Small intestine (tissue), 16 donors: ENCODE measurements around the gene LRRC3C. TPM values are rescaled to one million over a fixed set of nuclear protein-coding genes. Genes with fewer than 3 reads are reported as not detected.
"Not testable (repeated sequence)": the region's sequence is repeated elsewhere in the genome, so short reads cannot be mapped to it uniquely, and the experiment has no call there.

Experiments used
- DNase-seq, 2 donors: peaks; one replicate each; pipeline versions ENCODE4 v3.0.0 to v3.0.0-alpha.2; 2013
- FAIRE-seq: peaks from 2 replicates; lab custom pipeline; 2012; peaks lifted over from hg19 to GRCh38; lab: Jason Lieb, UNC
- H3K27ac ChIP-seq, 3 donors: one replicate each; pipeline ENCODE4 v1.5.1; 2013; ENCODE audit warnings: low read length in 2 of 3, mild to moderate bottlenecking in 2 of 3, control low read depth in 1 of 3, inconsistent platforms in 1 of 3, low read depth in 1 of 3, moderate library complexity in 1 of 3
- H3K27me3 ChIP-seq, 3 donors: one replicate each; pipeline ENCODE4 v1.6.1; 2013; ENCODE audit warnings: low read length in 3 of 3, inconsistent platforms in 1 of 3; ENCODE audit not compliant: control insufficient read depth in 3 of 3, insufficient read depth in 3 of 3
- H3K36me3 ChIP-seq, 3 donors: one replicate each; pipeline ENCODE4 v1.6.1; 2013; ENCODE audit warnings: low read length in 3 of 3, inconsistent platforms in 1 of 3, low read depth in 1 of 3, mild to moderate bottlenecking in 1 of 3, moderate library complexity in 1 of 3; ENCODE audit not compliant: control insufficient read depth in 3 of 3, insufficient read depth in 2 of 3
- H3K4me1 ChIP-seq, 3 donors: one replicate each; pipeline ENCODE4 v1.6.1; 2013; ENCODE audit warnings: low read length in 2 of 3, inconsistent platforms in 1 of 3, low read depth in 1 of 3, mild to moderate bottlenecking in 1 of 3, moderate library complexity in 1 of 3; ENCODE audit not compliant: control insufficient read depth in 3 of 3, insufficient read depth in 2 of 3
- H3K4me3 ChIP-seq, 3 donors: one replicate each; pipeline ENCODE4 v1.5.1; 2013; ENCODE audit warnings: low read length in 3 of 3, control low read depth in 1 of 3, inconsistent platforms in 1 of 3, low read depth in 1 of 3, mild to moderate bottlenecking in 1 of 3, moderate library complexity in 1 of 3
- H3K9me3 ChIP-seq, 2 donors: one replicate each; pipeline ENCODE4 v1.6.1; 2013; ENCODE audit warnings: low read depth in 1 of 2, low read length in 1 of 2; ENCODE audit not compliant: control insufficient read depth in 2 of 2, insufficient read depth in 1 of 2
- WGBS, 3 donors: extraction: QIAGEN DNeasy Blood & Tissue Kit; methylation state at CpG; one replicate each; pipeline ENCODE4 v1.1.7; 2013; 5-methylcytosine and 5-hydroxymethylcytosine counted together
- long read RNA-seq, 10 donors: transcript quantifications; one replicate each; lab custom pipeline, GENCODE V29; 2026
- polyA plus RNA-seq, 4 donors: library from polyadenylated mRNA; stranded (reverse) in 3 of 4; unstranded in 1 of 4; fragments of 200-250 nt in 3 of 4; fragments of 120-200 nt in 1 of 4; gene quantifications; one replicate each; pipeline versions ENCODE4 v1.2.1 to v1.2.3, GENCODE V29; 2013
- donor health status: healthy with polysubstance abuse.
- donor health status: control.
- donor health status: control.
- donor health status: Bipolar disorder and iron deficiency.
- donor health status: healthy.

LRRC3C gene, protein sequence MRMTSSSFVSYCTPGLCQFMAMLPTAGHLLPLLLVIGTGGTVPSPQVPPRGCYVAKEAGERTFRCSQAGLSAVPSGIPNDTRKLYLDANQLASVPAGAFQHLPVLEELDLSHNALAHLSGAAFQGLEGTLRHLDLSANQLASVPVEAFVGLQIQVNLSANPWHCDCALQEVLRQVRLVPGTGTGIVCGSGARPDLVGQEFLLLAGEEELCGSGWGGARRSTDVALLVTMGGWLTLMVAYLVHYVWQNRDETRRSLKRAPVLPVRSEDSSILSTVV
- polyA plus RNA-seq, result under 1 TPM in 1 of 4 donors, not detected in 3; 0.10 TPM
- long read RNA-seq, donor 1, result 0 reads
- long read RNA-seq, donor 2, result 0 reads
- long read RNA-seq, donor 3, result 0 reads
- long read RNA-seq, donor 4, result 0 reads
- long read RNA-seq, donor 5, result 0 reads
- long read RNA-seq, donor 6, result 0 reads
- long read RNA-seq, donor 7, result 0 reads
- long read RNA-seq, donor 8, result 0 reads
- long read RNA-seq, donor 9, result 0 reads
- long read RNA-seq, donor 10, result 0 reads

DNA sequence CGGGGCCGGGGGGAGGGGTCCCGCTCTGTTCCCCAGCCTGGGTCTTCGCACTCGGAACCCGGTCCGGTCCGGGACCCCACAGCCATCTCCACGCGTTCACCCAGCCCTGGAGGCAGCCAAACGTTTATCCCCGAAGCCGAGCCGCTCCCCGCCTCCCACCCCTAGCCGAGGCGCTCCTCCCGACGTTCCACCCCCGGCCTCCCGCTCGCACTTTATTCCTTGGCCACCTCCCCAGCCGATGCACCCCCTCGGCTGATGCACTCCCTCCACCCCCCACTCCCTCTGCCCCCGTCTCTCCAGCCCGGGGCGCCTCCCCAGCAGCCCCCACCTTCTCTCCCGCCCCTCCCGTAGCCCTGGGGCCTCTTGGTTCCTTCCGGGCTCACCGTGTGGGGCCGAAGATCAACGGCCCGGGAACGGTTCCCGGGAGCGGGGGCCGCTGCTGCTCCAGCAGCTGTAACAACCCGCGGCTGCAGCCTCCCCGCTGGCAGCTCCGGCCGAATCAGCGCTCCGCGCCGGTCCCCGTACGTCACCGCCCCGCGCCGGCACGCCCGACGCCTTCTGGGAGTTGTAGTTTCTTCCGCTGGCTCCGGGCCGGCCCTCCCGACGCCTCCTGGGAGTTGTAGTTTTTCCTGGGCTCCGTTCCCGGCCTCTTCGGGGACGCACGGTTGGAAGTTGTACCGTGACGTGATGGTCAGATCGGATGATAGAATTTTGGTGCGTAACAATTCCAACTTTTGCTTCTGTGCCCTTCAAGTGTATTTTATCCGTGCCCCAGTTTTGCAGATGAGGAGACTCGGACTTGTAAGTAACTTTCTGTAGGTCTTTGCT, at the start of gene LRRC3C, which contains the start of gene ORMDL3:
Gene LRRC3C, plus strand, starts transcription at position 632 of the 828 bp plus-strand sequence. CDS start 13,792 bp downstream, outside the sequence.
Gene ORMDL3, minus strand, starts transcription at position 501 of the 828 bp plus-strand sequence. CDS start 3,398 bp downstream, outside the sequence.
- WGBS, 3 donors, result 0 to 1% (median 0%) methylated on average over 68 to 72 of the region's 72 CpGs
- H3K4me3 ChIP-seq, result peak within 1 kb of the TSS; percentile 87 to 93 (median 89)
- peaks cover 3 to 48% (median 9%) of the 10 kb centered on the region in 3 donors for H3K4me1 ChIP-seq
- peak within 1 kb of the TSS; percentile 89 to 98 (median 89) for H3K27ac ChIP-seq
- DNase-seq (peak; percentile 95 to 98), FAIRE-seq (no peak)
- H3K9me3 ChIP-seq, result no peaks in the 10 kb centered on the region
- H3K27me3 ChIP-seq, result no peaks in the 10 kb centered on the region
- peaks cover 2 to 34% (median 10%) of the 10 kb centered on the region in 3 donors for H3K36me3 ChIP-seq

DNA sequence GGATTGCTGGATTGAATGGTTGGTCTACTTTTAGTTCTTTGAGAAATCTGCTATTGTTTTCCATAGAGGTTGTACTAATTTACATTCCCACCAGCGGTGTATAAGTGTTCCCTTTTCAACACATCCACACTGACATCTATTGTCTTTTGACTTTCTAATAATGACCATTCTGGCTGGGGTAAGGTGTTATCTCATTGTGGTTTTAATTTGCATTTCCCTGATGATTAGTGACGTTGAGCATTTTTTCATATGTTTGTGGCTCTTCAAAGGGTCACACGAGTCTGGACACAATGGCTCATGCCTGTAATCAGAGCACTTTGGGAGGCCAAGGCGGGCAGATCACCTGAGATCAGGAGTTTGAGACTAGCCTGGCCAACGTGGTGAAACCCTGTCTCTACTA, 41.4 kb upstream of the LRRC3C start:
- H3K4me1 ChIP-seq, H3K27me3 ChIP-seq, H3K4me3 ChIP-seq, H3K36me3 ChIP-seq, H3K27ac ChIP-seq, DNase-seq, H3K9me3 ChIP-seq, FAIRE-seq: not testable (repeated sequence)
- 69 to 85% (median 82%) methylated on average over 5 of the region's 5 CpGs for WGBS, 3 donors

DNA sequence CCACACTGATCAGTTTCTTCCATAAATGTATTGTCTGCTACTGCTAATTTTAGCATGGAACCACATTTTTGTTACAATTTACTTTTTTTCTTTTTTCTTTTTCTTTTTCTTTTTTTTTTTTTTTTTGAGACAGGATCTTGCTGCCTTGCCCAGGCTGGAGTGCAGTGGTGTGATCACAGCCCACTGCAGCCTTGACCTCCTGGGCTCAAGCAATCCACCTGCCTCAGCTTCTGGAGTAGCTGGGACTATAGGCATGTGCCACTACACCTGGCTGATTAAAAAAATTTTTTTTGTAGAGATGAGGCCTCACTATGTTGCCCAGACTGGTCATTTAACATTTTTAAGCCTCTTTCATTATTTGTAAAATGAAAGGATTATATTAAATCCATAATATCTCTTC, 40.5 kb upstream of the LRRC3C start:
- no peak overlapping the region for H3K4me3 ChIP-seq

DNA sequence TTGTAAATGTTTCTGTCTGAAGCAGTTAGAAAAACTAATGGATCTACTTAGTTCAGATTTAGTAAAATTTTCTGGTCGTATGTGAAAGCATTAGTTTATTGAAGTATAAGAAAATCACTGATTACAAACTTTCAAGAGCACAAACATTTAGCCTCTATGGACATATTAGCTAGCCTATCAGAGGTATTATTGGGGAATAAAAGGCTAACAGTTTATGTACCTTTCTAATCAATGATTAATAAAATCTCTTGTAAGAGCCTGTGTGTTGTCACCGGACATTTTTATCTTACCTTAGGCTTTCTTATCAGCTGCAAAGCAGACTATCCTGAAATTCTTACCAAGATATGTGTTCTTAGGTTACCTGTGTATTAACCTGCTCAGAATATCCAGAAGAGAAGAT, 38.3 kb upstream of the LRRC3C start:
- Histone ChIP-seq H3K27ac (no peak overlapping the region), H3K4me1 (no peaks in the 10 kb centered on the region), H3K4me3 (no peak overlapping the region), H3K27me3 (no peaks in the 10 kb centered on the region), H3K9me3 (no peaks in the 10 kb centered on the region), H3K36me3 (no peaks in the 10 kb centered on the region)
- WGBS, 3 donors, result 10 to 50% (median 22%) methylated on average over 2 of the region's 2 CpGs
- DNase-seq, result peak in 1 of 2 donors; percentile 60
- FAIRE-seq, result no peak

More for the DNA sequence above, 40.5 kb upstream of the LRRC3C start:
- no peak overlapping the region for H3K27ac ChIP-seq
- DNase-seq, result no peak
- no peaks in the 10 kb centered on the region for H3K4me1 ChIP-seq
- no peaks in the 10 kb centered on the region for H3K27me3 ChIP-seq
- no peaks in the 10 kb centered on the region for H3K9me3 ChIP-seq
- FAIRE-seq, result no peak
- H3K36me3 ChIP-seq, result no peaks in the 10 kb centered on the region

DNA sequence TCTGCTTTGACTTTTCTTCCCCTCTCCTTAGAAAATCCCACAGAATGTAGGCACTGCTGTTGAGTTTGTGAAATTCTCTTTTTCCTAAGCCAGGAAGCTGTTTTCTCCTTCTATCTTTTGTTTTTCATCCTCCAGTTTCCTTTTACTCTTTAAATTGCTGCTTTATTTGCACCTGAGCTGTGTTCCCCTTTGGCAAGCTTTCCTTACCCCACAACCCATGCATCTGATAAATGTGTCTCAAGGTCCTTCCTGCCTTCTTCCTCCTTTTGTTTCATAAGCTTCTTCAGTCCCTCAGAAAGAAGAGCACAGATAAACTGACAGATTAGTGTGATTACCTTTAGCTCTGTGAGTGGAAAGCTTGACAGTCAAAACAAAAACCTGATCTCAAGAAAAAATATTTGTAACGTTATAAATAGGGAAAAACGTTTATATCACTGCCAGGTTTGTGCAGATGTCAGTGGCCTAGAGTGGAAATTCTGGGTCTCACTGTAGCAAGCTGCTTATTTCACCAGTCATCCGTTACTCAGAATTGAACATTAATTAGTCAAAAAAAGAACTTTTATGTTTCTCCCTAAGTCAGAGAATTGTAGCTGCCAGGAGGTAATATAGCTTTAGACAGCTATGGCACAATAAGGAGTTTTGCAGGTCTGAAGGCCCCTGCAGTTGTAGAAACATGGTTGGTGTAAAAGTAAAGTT, 32.7 kb upstream of the LRRC3C start:
- FAIRE-seq, result no peak
- Histone ChIP-seq H3K36me3 (no peaks in the 10 kb centered on the region), H3K27ac (no peak overlapping the region), H3K4me3 (no peak overlapping the region), H3K27me3 (no peaks in the 10 kb centered on the region), H3K9me3 (no peaks in the 10 kb centered on the region), H3K4me1 (no peaks in the 10 kb centered on the region)
- DNase-seq, result no peak
- 26 to 29% (median 27%) methylated on average over 3 of the region's 3 CpGs for WGBS, 3 donors

DNA sequence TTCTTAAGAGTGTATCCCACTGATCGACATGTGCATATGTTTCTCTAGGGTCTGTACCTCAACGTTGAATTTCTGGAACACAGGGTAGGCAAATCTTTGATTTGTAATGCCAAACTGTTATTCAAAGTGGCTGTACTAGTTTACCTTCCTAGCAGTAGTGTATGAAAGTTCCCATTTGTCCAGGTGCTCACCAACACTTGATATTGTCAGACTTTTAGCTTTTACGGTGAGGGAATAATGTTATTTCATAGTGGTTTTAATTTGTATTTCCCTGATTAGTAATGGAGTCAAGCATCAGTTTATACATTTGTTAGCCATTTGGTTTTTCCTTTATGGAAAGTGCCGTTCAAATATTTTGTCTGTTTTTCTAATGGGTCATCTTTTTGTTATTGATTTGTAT, 29.4 kb upstream of the LRRC3C start:
- no peak for DNase-seq
- FAIRE-seq, result no peak
- WGBS, 3 donors, result 94 to 98% (median 96%) methylated on average over 4 of the region's 4 CpGs
- Histone ChIP-seq H3K27ac (no peak overlapping the region), H3K9me3 (no peaks in the 10 kb centered on the region), H3K4me3 (no peak overlapping the region), H3K4me1 (no peaks in the 10 kb centered on the region), H3K27me3 (no peaks in the 10 kb centered on the region), H3K36me3 (no peaks in the 10 kb centered on the region)

DNA sequence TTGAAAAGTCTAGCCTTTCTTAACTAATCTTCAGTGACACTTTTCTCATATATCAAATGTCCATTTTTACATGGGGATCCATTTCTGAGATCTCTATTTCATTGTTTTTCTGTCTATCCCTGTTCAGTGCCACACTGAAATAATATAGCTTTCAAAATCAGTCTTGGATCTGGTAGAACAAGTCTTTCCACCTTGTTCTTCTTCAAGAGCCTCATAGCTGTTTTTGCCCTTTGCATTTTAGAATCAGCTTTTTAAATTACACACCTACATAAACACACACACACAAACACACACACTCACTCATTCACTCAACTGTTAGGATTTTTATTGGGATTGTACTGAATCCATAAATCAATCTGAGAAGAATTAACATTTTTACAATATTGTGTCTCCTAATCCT, 28.3 kb upstream of the LRRC3C start:
- H3K4me3 ChIP-seq, result no peak overlapping the region
- no peaks in the 10 kb centered on the region for H3K27me3 ChIP-seq
- DNase-seq, result no peak
- H3K4me1 ChIP-seq, result peaks cover 0 to under 1% (median 0%) of the 10 kb centered on the region in 3 donors
- no peak overlapping the region for H3K27ac ChIP-seq
- H3K9me3 ChIP-seq, result no peaks in the 10 kb centered on the region
- H3K36me3 ChIP-seq, result peaks cover 0 to 5% (median 3%) of the 10 kb centered on the region in 3 donors
- FAIRE-seq, result no peak

DNA sequence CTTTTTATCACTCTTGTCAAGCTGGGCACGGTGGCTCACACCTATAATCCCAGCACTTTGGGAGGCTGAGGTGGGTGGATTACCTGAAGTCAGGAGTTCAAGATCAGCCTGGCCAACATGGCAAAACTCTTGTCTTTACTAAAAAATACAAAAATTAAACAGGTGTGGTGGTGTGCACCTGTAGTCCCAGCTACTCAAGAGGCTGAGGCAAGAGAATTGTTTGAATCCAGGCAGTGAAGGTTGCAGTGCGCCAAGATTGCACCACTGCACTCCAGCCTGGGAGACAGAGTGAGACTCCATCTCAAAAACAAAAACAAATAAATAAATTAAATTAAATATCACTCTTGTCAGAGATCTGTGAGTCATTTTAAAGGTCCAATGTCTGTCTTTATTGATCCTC, 25.5 kb upstream of the LRRC3C start:
- not testable (repeated sequence) for H3K27ac ChIP-seq, H3K9me3 ChIP-seq, DNase-seq, H3K4me3 ChIP-seq, H3K4me1 ChIP-seq, FAIRE-seq, H3K27me3 ChIP-seq
- WGBS, 3 donors, result 85 to 95% (median 89%) methylated on average over 2 of the region's 2 CpGs
- H3K36me3 ChIP-seq, result peaks cover 0 to 27% (median 16%) of the 10 kb centered on the region in 3 donors
